GM18526 (cell line): ENCODE measurements around the gene PYURF.

Experiments
- POLR2A ChIP-seq: IDR thresholded peaks from 3 replicates; pipeline ENCODE4 v1.6.1; 2011; ENCODE audit not compliant: insufficient read length; ENCODE audit errors: extremely low read depth

PYURF gene, protein sequence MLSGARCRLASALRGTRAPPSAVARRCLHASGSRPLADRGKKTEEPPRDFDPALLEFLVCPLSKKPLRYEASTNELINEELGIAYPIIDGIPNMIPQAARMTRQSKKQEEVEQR

DNA sequence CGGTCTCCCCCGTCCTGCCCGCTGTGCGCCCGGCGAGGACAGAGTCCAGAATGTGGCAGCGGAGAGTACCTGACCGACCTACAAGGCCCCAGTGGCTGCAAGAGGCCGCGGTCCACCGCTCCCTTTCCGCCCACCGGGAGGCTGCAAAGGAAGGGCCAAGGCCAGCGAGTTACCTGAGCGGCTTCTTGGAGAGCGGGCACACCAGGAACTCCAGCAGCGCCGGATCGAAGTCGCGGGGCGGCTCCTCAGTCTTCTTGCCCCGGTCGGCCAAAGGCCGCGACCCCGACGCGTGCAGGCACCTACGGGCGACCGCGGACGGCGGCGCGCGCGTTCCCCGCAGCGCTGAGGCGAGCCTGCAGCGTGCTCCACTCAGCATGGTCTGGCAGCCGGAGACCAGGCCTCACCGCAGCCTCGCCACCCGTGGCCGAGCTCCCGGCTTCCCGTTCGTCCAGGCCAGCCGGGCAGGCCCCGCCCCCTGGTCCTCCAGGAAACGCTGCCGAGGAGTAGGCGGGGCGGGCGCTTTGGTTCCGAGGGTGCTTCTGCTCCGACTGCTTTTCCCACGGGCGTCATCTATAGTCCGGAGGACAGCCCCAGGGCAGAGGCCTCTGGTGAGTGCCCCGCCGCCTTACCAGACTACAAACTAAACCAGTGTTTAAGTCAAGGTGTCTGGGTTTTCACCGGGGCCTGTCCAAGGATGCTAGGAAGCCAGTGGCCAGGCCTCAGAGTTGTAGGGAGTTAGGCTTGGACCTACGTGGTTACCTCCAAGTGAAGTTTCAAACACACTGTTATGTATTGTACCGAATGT is at the start of gene PYURF:
Gene PYURF (minus strand): TSS at position 452 of the 805 bp plus-strand sequence. CDS start 76 bp downstream, at position 376.
- TF ChIP-seq POLR2A = peak; percentile 89

DNA sequence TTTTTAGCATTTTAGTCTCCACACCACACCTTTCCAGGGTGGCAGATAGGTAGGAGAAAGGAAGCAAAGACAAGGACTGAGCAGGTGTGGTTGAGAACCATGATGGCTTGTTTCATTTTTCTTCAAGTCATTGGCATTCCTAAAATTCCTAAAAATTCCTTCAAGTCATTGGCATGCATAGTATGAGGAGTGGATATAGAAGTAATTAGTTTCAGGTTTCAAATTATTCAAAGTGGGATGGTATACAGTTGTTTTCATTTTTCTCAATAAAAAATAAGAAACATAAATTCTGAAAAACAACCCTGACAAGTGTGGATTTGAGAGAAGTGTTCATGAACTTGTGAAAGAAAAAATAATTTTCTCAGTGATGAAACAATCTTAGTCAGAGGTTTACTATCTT is 46.4 kb upstream of the PYURF start:
- TF ChIP-seq POLR2A = no peak

DNA sequence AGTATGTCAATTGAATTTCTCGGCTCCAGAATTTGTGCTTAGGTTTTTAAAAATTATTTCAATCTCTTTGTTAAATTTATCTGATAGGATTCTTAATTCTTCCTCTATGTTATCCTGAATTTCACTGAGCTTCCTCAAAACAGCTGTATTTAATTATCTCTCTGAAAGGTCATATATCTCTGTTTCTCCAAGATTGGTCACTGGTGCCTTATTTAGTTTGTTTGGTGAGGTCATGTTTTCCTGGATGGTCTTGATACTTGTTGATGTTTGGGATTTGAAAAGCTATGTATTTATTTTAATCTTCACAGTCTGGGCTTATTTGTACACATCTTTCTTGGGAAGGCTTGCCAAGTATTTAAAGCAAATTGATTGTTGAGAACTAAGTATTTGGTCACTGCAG is 44.0 kb upstream of the PYURF start:
- no peak for TF ChIP-seq POLR2A

DNA sequence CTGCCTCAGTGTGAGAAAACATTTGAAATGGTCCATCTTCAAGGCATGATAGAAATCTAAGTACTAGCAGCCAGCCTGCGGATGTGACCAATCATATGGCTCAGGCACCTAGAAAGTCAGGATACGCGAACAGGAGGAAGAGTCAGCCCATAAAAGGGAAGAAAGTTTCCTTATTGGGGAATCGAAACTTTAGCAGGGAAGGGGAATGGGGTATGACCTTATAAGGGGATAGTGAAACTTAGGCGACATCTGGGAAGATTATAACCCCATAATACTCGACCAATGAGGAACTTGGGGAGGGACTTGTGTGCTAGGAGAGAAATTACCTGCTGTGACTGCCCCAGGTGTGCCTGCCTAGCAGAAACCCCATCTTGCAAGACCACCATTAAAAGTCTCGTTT is 26.2 kb upstream of the PYURF start:
- TF ChIP-seq POLR2A = no peak

DNA sequence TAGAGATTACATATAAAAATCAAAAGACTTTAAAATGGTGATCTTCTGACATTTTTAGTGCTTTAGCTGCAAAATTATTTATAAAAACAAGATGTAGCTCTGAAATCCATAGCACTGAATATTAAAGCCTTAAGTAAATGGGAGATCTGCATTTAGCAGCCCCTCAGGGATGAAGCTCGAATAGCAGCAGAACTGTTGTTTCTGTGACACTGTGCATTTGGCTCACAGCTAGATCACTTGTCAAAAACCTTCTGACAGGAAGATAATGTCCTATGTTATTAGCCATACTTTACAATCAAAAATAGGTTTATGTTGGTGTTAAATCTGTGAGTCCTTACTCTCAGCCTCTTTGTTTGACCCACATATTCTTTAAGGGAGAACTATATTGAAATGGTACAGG is 14.1 kb upstream of the PYURF start:
- no peak for TF ChIP-seq POLR2A

DNA sequence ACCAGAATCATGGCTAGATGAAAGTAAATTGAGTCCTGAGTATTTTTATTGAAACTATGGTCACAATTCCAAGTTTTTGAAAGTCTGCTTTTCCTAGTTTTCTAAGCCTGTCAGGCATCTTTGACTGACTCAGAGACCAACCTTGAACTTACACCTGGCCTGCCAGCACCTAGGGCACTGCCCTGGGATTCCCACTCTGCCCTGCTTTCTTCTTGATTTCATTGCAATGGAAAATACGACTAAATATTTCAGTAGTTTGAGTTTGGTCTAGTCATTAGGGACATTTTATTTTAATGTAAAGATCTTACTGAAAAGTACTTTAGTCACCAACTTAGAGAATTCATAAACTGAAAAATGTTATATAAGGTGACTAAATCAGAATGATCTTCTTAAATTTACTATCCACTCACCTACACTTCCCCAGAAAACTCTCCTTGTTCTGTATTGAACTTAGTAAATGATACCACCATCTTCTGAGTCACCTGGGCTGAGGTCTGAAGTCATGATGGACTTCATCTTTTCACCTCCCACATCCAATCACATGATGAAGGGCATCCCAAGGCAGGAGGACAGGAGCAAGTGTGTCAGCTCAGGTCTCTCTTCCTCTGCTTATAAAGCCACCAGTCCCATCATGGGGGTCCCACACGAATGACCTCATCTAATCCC is 11.6 kb upstream of the PYURF start:
- TF ChIP-seq POLR2A = no peak

DNA sequence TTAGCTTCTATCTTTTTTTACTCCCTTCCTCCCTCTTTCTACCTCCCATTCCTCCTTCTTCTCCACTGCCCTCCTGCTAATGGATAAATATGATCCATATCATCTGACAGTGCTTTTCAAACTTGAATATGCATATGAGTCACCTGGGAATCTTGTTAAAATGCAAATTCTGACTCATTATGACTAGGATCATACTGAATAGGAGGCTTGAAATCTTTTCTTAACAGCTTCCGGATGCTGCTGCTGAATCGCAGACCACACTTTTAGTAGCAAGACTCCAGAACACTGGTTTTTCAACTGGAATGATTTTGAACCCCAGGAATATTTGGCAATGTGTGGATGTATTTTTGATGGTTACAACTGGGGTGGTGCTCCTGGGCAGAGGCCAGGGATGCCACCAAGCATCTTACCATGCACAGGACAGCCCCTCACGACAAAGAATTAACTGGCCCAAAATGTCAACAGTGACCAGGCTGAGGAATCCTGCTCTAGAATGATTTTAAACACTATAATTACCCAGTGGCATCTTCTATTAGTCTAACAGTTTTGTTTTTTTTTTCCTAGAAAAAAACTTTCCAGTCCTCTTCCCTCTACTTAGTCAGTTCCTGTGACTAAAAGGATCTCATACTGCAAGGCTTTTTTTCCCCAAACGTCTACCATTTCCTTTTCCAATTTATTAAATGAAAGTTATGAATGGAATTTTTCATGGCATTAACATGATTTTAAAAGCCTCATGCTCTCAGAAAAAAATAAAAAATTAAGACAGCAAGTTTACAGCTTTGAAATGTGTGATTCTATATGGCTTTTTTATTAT is 10.6 kb upstream of the PYURF start:
- no peak for TF ChIP-seq POLR2A

DNA sequence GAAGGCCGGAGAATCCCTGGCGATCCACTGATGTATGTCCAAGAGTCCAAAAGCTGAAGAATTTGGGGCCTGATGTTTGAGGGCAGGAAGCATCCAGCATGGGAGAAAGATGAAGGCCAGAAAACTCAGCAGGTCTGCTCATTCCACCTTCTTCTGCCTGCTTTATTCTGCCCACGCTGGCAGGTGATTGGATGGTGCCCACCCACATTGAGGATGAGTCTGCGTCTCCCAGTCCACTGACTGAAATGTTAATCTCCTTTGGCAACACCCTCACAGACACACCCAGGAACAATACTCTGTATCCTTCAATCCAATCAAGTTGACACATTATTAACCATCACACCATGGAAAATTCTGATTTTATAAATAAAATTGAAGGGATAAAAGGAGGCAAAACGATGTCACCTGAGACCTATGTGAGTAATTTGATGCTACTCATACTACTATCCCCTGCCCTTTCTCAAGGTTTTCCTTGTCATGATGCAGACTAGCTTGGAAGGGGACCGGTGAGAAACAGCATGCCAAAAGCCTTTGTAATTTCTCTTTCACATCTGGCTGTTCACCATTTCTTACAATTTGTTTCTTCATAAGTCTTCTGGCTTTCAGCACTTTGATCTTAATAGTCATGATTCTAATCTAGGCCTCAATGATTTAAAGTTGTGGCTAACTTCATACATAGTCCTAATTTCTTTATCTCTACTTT is 9.7 kb upstream of the PYURF start:
- no peak for TF ChIP-seq POLR2A

DNA sequence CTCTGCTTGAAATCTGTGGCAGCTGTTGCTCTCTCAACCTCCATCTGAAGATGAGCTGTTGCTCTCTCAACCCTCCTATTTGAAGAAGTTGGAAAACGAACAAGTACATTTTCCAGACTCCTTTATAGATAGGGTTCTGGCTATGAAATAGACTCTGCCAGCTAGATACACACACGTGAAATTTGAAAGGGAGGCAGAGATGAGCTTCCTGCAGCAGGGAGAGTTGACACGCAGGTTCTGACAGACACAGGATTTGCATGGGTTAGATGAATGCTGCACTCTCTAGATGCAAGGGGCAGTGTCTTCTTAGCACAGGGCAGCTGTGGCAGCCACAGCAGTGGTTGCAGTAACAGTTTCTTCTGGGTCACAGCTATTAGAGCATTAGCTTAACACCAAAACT is 8.0 kb upstream of the PYURF start:
- TF ChIP-seq POLR2A = no peak

DNA sequence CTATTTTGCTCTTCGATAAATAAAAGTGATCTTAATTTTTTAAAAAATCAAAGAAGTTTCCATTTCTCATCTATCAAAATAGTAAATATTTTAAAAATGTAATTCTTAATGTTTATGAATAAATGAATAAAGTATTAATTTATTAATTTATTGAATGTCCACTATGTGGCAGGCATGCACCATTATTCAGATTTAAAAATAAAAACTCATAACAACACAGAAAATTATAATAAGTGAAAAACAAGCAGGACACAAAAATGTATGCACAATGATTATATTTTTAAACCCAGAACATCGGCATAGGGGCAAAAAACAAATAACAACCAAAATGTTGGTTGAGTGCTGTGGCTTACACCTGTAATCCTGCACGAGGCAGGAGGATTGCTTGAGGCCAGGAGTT is 5.3 kb upstream of the PYURF start:
- TF ChIP-seq POLR2A = no peak

DNA sequence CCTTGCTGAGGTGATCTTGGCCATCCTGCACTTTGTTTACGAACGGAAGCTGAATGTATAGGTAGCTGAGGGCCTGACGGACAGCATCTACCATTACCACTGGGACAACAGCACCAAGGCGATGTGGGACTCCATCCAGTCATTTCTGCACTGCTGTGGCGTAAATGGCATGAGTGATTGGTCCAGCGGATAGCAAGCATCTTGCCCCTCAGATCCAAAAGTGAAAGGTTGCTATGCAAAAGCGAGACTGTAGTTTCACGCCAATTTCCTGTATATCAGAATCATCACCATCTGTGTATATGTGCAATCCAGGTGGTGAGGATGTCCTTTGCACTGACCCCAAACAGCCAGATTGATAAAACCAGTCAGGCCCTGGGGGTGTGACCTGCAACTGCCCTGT is 4.2 kb upstream of the PYURF start:
- no peak for TF ChIP-seq POLR2A

DNA sequence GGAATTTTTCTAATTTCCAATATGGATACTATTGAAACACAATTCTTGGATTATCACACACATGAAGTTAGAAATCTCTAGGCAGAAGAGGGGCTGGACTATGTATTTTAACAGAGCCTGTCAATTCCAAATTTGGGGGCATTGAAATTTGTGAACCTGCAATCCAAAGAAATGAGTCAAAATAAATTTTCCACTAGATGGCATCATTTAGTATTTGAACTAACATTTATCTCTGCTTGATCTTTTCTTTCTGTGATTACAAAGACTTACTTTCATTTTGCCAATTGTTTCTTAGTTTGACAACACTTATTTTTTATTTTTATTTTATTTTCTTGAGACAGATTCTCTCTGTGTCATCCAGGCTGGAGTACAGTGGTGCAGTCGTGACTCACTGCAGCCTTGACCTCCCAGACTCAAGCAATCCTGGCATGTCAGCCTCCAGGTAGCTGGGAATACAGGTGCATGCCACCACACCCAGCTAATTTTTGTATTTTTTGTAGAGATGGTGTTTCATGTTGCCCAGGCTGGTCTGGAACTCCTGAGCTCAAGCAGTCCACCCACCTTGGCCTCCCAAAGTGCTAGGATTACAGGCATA is 2.7 kb upstream of the PYURF start:
- no peak for TF ChIP-seq POLR2A

DNA sequence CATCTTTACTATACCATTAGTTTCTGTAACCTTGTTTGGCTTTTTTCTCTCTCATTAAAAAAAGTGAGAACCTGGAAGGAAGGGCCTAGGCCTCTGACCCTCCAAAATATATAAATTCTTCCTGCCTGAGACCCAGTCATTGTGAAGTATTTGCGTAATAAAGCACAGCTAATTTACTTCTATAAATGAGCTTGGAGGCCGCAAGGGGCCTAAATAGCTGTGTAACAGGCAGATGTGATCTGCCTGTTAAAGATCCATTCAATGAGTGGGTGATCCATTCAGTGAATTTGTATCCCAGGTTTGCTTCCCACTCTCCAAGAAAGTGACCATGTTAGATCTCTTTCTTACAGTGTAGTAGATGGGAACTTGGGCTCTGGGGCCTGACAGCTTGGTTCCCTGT is 595 bp upstream of the PYURF start:
- TF ChIP-seq POLR2A = no peak

DNA sequence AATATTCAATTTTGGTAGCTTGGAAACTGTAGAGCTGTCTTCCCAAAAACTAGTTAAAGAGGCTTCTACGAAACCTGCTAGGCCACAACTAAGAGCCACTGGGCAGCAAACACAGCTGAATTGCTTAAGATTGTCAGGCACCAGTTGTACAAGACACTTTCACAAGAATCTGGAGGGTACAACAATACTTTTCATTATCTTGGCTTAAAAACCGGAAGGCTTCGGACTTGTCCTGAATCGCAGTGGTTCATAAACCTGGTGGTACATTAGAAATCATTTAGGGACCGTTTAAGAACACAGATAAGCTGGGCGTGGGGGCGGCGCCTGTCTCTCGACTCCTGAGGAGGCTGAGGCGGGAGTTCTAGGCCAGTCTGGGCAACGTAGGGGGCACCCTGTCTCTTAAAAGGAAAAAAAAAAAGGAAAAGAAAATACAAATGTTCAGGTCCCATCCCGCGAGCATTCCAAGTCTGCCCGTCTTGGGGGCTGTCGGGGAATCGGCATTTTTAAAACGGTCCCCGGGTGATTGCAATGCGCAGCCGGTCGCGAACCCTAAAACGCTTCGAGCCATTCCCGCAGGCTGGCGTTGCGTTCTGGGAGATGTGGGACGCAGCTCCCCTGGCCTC is 763 bp downstream of the PYURF start:
- no peak for TF ChIP-seq POLR2A
